ENCODE results near the gene PSMD13.

The PSMD13 gene

GRCh38 chr11:205221-206001, 31.4 kb upstream of the PSMD13 start:
- DNase-seq, result no peak

- no peak for DNase-seq
These were observed 30.8 kb upstream of the PSMD13 start for GRCh38 chr11:206002-206384.

GRCh38 chr11:206526-207207, 30.1 kb upstream of the PSMD13 start:
- DNase-seq, result no peak

GRCh38 chr11:207208-207862, 29.4 kb upstream of the PSMD13 start, which contains the start of the genes BET1L and RIC8A:
TSS of gene BET1L (minus strand) at chr11:207399. CDS start at chr11:207321, 78 bp downstream.
TSS of gene RIC8A (plus strand) at chr11:207708. CDS start at chr11:208855, 1,147 bp downstream.
- peak; percentile 77 for DNase-seq

- DNase-seq, result no peak
These were observed 29.0 kb upstream of the PSMD13 start for GRCh38 chr11:207863-208180.

- DNase-seq, result peak; percentile 39
These were observed 28.4 kb upstream of the PSMD13 start for GRCh38 chr11:208181-208916.

- DNase-seq, result no peak
These were observed 27.9 kb upstream of the PSMD13 start for GRCh38 chr11:208917-209260.

- DNase-seq, result no peak
These were observed 27.3 kb upstream of the PSMD13 start for GRCh38 chr11:209275-210121.

- no peak for DNase-seq
These were observed 26.5 kb upstream of the PSMD13 start for GRCh38 chr11:210122-210802.

GRCh38 chr11:210803-211180, 26.0 kb upstream of the PSMD13 start:
- DNase-seq, result no peak

- DNase-seq, result no peak
These were observed 25.5 kb upstream of the PSMD13 start for GRCh38 chr11:211295-211694.

- DNase-seq, result no peak
These were observed 25.0 kb upstream of the PSMD13 start for GRCh38 chr11:211741-212140.

GRCh38 chr11:212150-213100, 24.4 kb upstream of the PSMD13 start:
- DNase-seq, result no peak

GRCh38 chr11:213111-213510, 23.7 kb upstream of the PSMD13 start:
- DNase-seq, result no peak

GRCh38 chr11:214083-214482, 22.7 kb upstream of the PSMD13 start:
- DNase-seq, result no peak

GRCh38 chr11:215581-216037, 21.2 kb upstream of the PSMD13 start:
- DNase-seq, result no peak

GRCh38 chr11:216081-216974, 20.4 kb upstream of the PSMD13 start:
- no peak for DNase-seq

- DNase-seq, result no peak
These were observed 19.1 kb upstream of the PSMD13 start for GRCh38 chr11:217704-218103.

GRCh38 chr11:218815-219593, 17.8 kb upstream of the PSMD13 start:
- DNase-seq, result no peak
